ENCODE measurements around the gene ECHDC3. TPM values are rescaled to one million over a fixed set of nuclear protein-coding genes. Genes with fewer than 3 reads are reported as not detected.

ECHDC3 gene
- total RNA-seq, 3 donors from 2014 or later: 62.6 to 256 (median 132) TPM

DNA sequence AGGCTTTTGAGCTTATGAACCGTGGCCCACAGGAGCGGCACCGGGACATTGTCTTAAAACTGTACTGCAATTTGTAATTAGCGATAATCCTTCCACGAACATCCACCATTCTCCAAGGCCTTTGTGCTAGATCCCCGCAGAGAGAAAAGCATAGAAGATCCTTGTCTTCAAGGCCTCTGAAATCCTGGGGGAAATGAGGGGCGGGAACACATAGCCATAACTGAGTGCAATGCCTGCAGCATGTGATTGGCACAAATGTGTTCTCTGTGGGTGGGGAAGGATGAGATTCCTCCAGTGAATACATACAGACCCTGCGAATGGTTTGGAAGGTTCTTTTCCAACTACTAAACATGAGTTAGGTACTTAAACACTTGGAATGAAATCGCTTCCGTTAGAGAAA lies 55.1 kb downstream of the ECHDC3 start:
- H3K27ac ChIP-seq: no peak overlapping the region
- H3K9me3 ChIP-seq: no peaks in the 10 kb centered on the region
- no peak for DNase-seq (ENCODE audit: low spot score in 2 of 2)
- no peaks in the 10 kb centered on the region for H3K27me3 ChIP-seq
- H3K36me3 ChIP-seq: no peaks in the 10 kb centered on the region
- H3K4me1 ChIP-seq: no peaks in the 10 kb centered on the region
- no peak overlapping the region for H3K4me3 ChIP-seq
- TF ChIP-seq, protein P1, sequence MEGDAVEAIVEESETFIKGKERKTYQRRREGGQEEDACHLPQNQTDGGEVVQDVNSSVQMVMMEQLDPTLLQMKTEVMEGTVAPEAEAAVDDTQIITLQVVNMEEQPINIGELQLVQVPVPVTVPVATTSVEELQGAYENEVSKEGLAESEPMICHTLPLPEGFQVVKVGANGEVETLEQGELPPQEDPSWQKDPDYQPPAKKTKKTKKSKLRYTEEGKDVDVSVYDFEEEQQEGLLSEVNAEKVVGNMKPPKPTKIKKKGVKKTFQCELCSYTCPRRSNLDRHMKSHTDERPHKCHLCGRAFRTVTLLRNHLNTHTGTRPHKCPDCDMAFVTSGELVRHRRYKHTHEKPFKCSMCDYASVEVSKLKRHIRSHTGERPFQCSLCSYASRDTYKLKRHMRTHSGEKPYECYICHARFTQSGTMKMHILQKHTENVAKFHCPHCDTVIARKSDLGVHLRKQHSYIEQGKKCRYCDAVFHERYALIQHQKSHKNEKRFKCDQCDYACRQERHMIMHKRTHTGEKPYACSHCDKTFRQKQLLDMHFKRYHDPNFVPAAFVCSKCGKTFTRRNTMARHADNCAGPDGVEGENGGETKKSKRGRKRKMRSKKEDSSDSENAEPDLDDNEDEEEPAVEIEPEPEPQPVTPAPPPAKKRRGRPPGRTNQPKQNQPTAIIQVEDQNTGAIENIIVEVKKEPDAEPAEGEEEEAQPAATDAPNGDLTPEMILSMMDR (IDR thresholded peaks at IDR 0.05): no peak
- TF ChIP-seq POLR2AphosphoS5 (IDR thresholded peaks at IDR 0.05): no peak
- no peak for TF ChIP-seq POLR2A (IDR thresholded peaks at IDR 0.05)
- intact Hi-C loops (cut with DNase I; ENCODE audit: low total_unique reads): loop anchor here (10.0 kb wide), 1 partner anchor 188 kb away; no protein-coding TSS in a partner anchor

DNA sequence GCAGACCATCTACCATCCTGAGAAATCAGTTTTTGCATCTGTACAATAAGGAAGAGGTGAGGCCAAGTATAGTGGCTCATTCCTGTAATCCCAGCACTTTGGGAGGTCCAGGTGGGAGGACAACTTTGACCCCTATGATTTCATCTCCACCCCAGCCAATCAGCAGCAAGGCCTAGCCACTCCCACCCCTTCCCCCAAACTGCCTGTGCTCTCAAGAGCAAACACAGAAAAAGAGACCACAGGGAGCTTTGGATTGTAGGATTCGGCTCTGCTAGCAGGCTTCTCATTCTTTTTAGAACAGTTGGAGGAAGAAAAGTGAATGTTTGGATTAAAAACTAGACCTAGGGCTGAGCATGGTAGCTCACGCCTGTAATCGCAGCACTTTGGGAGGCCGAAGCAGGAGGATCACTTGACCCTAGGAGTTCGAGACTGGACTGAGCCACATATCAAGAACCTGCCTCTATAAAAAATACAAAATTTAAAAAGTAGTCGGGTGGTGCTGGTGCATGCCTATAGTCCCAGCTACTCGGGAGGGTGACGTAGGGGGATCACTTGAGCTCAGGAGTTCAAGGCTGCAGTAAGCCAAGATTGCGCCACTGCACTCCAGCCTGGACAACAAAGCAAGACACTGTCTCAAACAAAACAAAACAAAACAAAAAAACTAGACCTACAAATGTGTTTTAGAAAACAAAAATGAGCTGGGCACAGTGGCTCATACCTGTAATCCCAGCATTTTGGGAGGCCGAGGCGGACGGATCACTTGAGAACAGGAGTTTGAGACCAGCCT lies 55.9 kb downstream of the ECHDC3 start:
- Histone ChIP-seq H3K27ac (no peak overlapping the region), H3K4me3 (no peak overlapping the region), H3K4me1 (no peaks in the 10 kb centered on the region), H3K27me3 (no peaks in the 10 kb centered on the region), H3K36me3 (no peaks in the 10 kb centered on the region), H3K9me3 (no peaks in the 10 kb centered on the region)
- TF ChIP-seq, protein P1 (IDR thresholded peaks at IDR 0.05): no peak
- TF ChIP-seq POLR2AphosphoS5 (IDR thresholded peaks at IDR 0.05) (no peak), POLR2A (IDR thresholded peaks at IDR 0.05) (no peak)
- intact Hi-C loops (cut with DNase I; ENCODE audit: low total_unique reads): loop anchor here (10.0 kb wide), 1 partner anchor 187 kb away; no protein-coding TSS in a partner anchor
- DNase-seq (ENCODE audit: low spot score in 2 of 2): no peak

DNA sequence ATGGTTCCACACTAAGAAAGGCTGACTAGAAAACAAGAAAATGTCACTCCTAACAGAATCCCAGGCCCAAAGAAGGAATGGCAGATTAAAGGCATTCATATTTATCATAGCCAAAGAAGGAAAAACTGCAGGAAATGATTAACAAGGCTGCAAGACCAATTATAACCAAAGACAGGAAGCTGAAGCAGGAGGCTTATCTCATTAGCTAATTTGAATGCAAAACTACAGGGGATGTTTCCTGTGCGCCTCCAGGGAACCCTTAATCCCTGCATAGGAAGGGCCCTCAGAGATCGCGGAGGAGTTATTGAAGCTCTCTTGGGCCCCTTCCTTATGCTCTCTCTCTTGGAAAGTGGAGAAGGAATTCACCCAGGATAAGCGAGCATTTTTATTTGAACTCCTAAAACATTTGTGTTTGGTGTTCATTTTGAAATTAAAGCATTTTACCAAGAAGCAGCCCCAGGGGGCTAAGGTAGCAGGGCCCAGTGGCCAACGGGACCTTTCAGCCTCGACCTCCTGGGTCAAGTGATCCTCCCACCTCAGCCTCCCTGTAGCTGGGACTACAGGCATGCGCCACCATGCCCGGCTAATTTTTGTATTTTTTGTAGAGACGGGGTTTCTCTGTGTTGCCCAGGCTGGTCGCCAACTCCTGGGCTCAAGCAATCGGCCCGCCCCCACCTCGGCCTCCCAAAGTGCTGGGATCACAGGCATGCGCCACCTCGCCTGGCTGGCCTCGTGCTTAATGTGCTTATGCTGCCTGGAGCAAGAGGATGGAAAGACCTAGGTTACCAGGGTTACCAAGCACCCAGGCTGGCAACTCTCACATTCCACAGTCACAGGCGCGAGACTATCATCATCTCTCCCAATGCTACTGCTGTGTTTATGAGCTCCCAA lies 56.9 kb downstream of the ECHDC3 start:
- Histone ChIP-seq H3K36me3 (no peaks in the 10 kb centered on the region), H3K27ac (no peak overlapping the region), H3K4me3 (no peak overlapping the region), H3K9me3 (no peaks in the 10 kb centered on the region), H3K4me1 (no peaks in the 10 kb centered on the region), H3K27me3 (no peaks in the 10 kb centered on the region)
- TF ChIP-seq POLR2AphosphoS5 (IDR thresholded peaks at IDR 0.05) (no peak), POLR2A (IDR thresholded peaks at IDR 0.05) (no peak)
- TF ChIP-seq, protein P1 (IDR thresholded peaks at IDR 0.05): no peak
- intact Hi-C loops (cut with DNase I; ENCODE audit: low total_unique reads): loop anchor here (10.0 kb wide), 1 partner anchor 186 kb away; no protein-coding TSS in a partner anchor
- no peak for DNase-seq (ENCODE audit: low spot score in 2 of 2)

DNA sequence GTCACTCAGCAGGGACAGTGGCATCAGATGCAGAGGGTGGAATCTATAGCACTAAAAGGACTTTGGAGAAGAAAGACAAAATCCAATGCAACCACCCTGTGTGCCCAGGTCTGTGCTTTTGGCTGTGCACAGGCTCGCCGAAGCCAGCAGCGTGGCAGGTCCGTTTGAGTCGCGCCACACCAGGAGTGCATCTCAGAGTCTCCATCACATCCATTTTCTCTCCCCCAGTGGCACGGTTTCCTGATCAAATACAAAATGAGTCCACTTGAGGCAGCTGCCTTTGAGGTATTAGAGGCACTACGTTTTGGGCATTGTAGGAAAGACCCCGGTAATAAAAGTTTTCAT lies 57.5 kb downstream of the ECHDC3 start:
- H3K27me3 ChIP-seq: no peaks in the 10 kb centered on the region
- H3K36me3 ChIP-seq: no peaks in the 10 kb centered on the region
- H3K27ac ChIP-seq: no peak overlapping the region
- no peak overlapping the region for H3K4me3 ChIP-seq
- H3K9me3 ChIP-seq: no peaks in the 10 kb centered on the region
- no peak for DNase-seq (ENCODE audit: low spot score in 2 of 2)
- intact Hi-C loops (cut with DNase I; ENCODE audit: low total_unique reads): loop anchor here (10.0 kb wide), 1 partner anchor 185 kb away; no protein-coding TSS in a partner anchor
- H3K4me1 ChIP-seq: no peaks in the 10 kb centered on the region
- TF ChIP-seq, protein P1 (IDR thresholded peaks at IDR 0.05): no peak
- TF ChIP-seq POLR2AphosphoS5 (IDR thresholded peaks at IDR 0.05) (no peak), POLR2A (IDR thresholded peaks at IDR 0.05) (no peak)

Data from breast epithelium (tissue), 4 donors.